HFFc6 (cell line): ENCODE data around the gene NANS. TPM values are rescaled to one million over a fixed set of nuclear protein-coding genes. Genes with fewer than 3 reads are reported as not detected.
"Not testable (repeated sequence)": the region's sequence is repeated elsewhere in the genome, so short reads cannot be mapped to it uniquely, and the experiment has no call there.

Experiments
- DNase-seq: peaks from one replicate; pipeline ENCODE4 v3.0.0-alpha.2; 2018
- H3K27ac Mint-ChIP-seq: 2 replicates; pipeline ENCODE4 v1.8.0; 2020; ENCODE audit warnings: mild to moderate bottlenecking, mixed read lengths
- H3K27me3 Mint-ChIP-seq: 2 replicates; pipeline ENCODE4 v1.8.0; 2021; ENCODE audit warnings: mild to moderate bottlenecking, moderate library complexity, mixed read lengths; ENCODE audit not compliant: insufficient read depth
- H3K36me3 Mint-ChIP-seq: 2 replicates; pipeline ENCODE4 v1.8.0; 2021; ENCODE audit warnings: low read depth, mixed read lengths
- H3K4me1 Mint-ChIP-seq: 2 replicates; pipeline ENCODE4 v1.8.0; 2020; ENCODE audit warnings: low read depth, mixed read lengths
- H3K4me3 Mint-ChIP-seq: 2 replicates; pipeline ENCODE4 v1.8.0; 2020; ENCODE audit warnings: mild to moderate bottlenecking, moderate library complexity, mixed read lengths
- H3K9me3 Mint-ChIP-seq: 2 replicates; pipeline ENCODE4 v1.8.0; 2020; ENCODE audit warnings: mild to moderate bottlenecking, mixed read lengths
- CTCF ChIP-seq: fragments of 200-600 bp; sonication (generic); IDR thresholded peaks from 2 replicates; pipeline ENCODE4 v1.5.0; 2021; ENCODE audit warnings: antibody characterized with exemption, mild to moderate bottlenecking
- total RNA-seq, 6 experiments: library from RNA; stranded (reverse); fragmentation: NEBNext Ultra II Directional; extraction: Animal tissue kit (Norgen Biotek cat#: 25700); gene quantifications; 2 replicates in 1 of 6; 3 replicates in 5 of 6; pipeline ENCODE4 v1.2.3, GENCODE V29; 2021

Gene NANS
- total RNA-seq, 6 experiments from 2014 or later = 82.4 to 103 (median 101) TPM

GRCh38 chr9:98019098-98019497, 37.4 kb upstream of the NANS start:
- Mint-ChIP-seq H3K27ac (no peak overlapping the region), H3K9me3 (no peaks in the 10 kb centered on the region), H3K4me3 (no peak overlapping the region), H3K27me3 (no peaks in the 10 kb centered on the region), H3K4me1 (peaks cover 20% of the 10 kb centered on the region), H3K36me3 (peaks cover 37% of the 10 kb centered on the region)
- no peak for DNase-seq
- TF ChIP-seq CTCF = no peak

- Mint-ChIP-seq H3K4me1 (peaks cover 20% of the 10 kb centered on the region), H3K36me3 (peaks cover 32% of the 10 kb centered on the region)
- H3K4me3 Mint-ChIP-seq, H3K27me3 Mint-ChIP-seq, H3K9me3 Mint-ChIP-seq, DNase-seq, H3K27ac Mint-ChIP-seq: not testable (repeated sequence)
These were observed 36.7 kb upstream of the NANS start for GRCh38 chr9:98019869-98020268.

GRCh38 chr9:98020476-98021145, 35.9 kb upstream of the NANS start:
- no peak overlapping the region for H3K4me3 Mint-ChIP-seq
- no peaks in the 10 kb centered on the region for H3K27me3 Mint-ChIP-seq
- no peaks in the 10 kb centered on the region for H3K9me3 Mint-ChIP-seq
- no peak for DNase-seq
- no peak for TF ChIP-seq CTCF
- peaks cover 20% of the 10 kb centered on the region for H3K4me1 Mint-ChIP-seq
- H3K27ac Mint-ChIP-seq = no peak overlapping the region
- H3K36me3 Mint-ChIP-seq = peaks cover 28% of the 10 kb centered on the region

- TF ChIP-seq CTCF = no peak
- DNase-seq = no peak
- Mint-ChIP-seq H3K36me3 (peaks cover 21% of the 10 kb centered on the region), H3K9me3 (no peaks in the 10 kb centered on the region), H3K27ac (peak overlapping the region; percentile 47), H3K4me3 (no peak overlapping the region), H3K27me3 (no peaks in the 10 kb centered on the region), H3K4me1 (peaks cover 20% of the 10 kb centered on the region)
These were observed 35.1 kb upstream of the NANS start for GRCh38 chr9:98021306-98022040.

- no peaks in the 10 kb centered on the region for H3K9me3 Mint-ChIP-seq
- no peaks in the 10 kb centered on the region for H3K27me3 Mint-ChIP-seq
- TF ChIP-seq CTCF = no peak
- peaks cover 16% of the 10 kb centered on the region for H3K36me3 Mint-ChIP-seq
- peak overlapping the region; percentile 21; the same call in 1 of the 2 replicates for H3K4me3 Mint-ChIP-seq
- peak; percentile 38 for DNase-seq
- peak overlapping the region; percentile 81 for H3K27ac Mint-ChIP-seq
- peaks cover 20% of the 10 kb centered on the region for H3K4me1 Mint-ChIP-seq
These were observed 34.1 kb upstream of the NANS start for GRCh38 chr9:98022447-98022846.

GRCh38 chr9:98024702-98025101, 31.8 kb upstream of the NANS start:
- no peak for DNase-seq
- Mint-ChIP-seq H3K4me3 (no peak overlapping the region), H3K9me3 (no peaks in the 10 kb centered on the region), H3K27ac (no peak overlapping the region), H3K4me1 (peaks cover 20% of the 10 kb centered on the region), H3K36me3 (peaks cover 15% of the 10 kb centered on the region; the same call in 1 of the 2 replicates), H3K27me3 (no peaks in the 10 kb centered on the region)
- no peak for TF ChIP-seq CTCF
